ENCODE data around the gene SH3RF3. TPM values are rescaled to one million over a fixed set of nuclear protein-coding genes. Genes with fewer than 3 reads are reported as not detected.

Gene SH3RF3
- total RNA-seq, 1 donor from 2014 or later: 7.3 TPM

DNA sequence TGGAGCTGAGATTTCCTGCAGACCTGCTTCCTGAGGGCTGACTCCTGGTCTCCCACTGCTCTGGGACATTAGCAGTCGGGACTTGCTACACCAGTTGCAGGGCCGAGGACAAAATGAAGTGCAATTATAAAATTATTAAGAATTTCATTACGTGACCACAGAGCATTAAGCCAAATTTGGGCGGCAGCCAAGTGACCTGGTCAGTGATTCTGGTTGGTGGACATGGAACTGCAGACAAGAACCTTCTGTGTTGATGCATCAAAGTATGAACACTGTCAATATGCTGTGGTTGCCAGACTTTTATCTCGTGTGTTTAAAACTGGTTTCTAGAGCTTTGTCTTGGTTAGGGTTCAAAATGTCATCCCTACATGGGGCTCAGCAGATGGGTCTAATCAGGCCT is 24.8 kb downstream of the SH3RF3 start:
- peaks cover 52% of the 10 kb centered on the region for H4K20me1 ChIP-seq (ENCODE audit: insufficient read depth, low read length)
- H3K4me3 Mint-ChIP-seq (ENCODE audit: unreplicated experiment): no peak overlapping the region
- FAIRE-seq: no peak
- H3K27me3 ChIP-seq (ENCODE audit: insufficient read depth, low read length): no peaks in the 10 kb centered on the region
- no peaks in the 10 kb centered on the region for H3K4me1 ChIP-seq (ENCODE audit: insufficient read depth, low read length)
- H3K79me2 ChIP-seq (ENCODE audit: insufficient read depth, low read length): peaks cover 21% of the 10 kb centered on the region
- no peak overlapping the region for H3K4me3 ChIP-seq (ENCODE audit: insufficient read depth, low read depth, low read length)
- peaks cover 2% of the 10 kb centered on the region for H3K36me3 Mint-ChIP-seq (ENCODE audit: low read depth, unreplicated experiment)
- peaks cover 15% of the 10 kb centered on the region for H3K27me3 Mint-ChIP-seq (ENCODE audit: low read depth, unreplicated experiment)
- H3K4me1 Mint-ChIP-seq (ENCODE audit: low read depth, unreplicated experiment): no peaks in the 10 kb centered on the region
- peaks cover 3% of the 10 kb centered on the region for H3K9me3 Mint-ChIP-seq (ENCODE audit: unreplicated experiment)
- no peak overlapping the region for H3K9ac ChIP-seq (ENCODE audit: low read length)
- H3K9me3 ChIP-seq (ENCODE audit: insufficient read depth, low read depth, low read length): no peaks in the 10 kb centered on the region
- DNase-seq (ENCODE audit: low read depth): no peak
- no peak overlapping the region for H3K27ac ChIP-seq (ENCODE audit: low read depth, low read length)
- TF ChIP-seq EZH2 (IDR thresholded peaks at IDR 0.05; ENCODE audit: insufficient read depth, low read length): no peak
- TF ChIP-seq, protein P1, sequence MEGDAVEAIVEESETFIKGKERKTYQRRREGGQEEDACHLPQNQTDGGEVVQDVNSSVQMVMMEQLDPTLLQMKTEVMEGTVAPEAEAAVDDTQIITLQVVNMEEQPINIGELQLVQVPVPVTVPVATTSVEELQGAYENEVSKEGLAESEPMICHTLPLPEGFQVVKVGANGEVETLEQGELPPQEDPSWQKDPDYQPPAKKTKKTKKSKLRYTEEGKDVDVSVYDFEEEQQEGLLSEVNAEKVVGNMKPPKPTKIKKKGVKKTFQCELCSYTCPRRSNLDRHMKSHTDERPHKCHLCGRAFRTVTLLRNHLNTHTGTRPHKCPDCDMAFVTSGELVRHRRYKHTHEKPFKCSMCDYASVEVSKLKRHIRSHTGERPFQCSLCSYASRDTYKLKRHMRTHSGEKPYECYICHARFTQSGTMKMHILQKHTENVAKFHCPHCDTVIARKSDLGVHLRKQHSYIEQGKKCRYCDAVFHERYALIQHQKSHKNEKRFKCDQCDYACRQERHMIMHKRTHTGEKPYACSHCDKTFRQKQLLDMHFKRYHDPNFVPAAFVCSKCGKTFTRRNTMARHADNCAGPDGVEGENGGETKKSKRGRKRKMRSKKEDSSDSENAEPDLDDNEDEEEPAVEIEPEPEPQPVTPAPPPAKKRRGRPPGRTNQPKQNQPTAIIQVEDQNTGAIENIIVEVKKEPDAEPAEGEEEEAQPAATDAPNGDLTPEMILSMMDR (IDR thresholded peaks at IDR 0.05; ENCODE audit: insufficient read depth, low read depth, low read length): no peak
- no peak overlapping the region for H2AFZ ChIP-seq (ENCODE audit: low read depth, low read length)
- no peaks in the 10 kb centered on the region for H3K36me3 ChIP-seq (ENCODE audit: insufficient read depth, low read length)
- H3K4me2 ChIP-seq (ENCODE audit: low read length): no peak overlapping the region
- no peak overlapping the region for H3K27ac Mint-ChIP-seq (ENCODE audit: unreplicated experiment)

DNA sequence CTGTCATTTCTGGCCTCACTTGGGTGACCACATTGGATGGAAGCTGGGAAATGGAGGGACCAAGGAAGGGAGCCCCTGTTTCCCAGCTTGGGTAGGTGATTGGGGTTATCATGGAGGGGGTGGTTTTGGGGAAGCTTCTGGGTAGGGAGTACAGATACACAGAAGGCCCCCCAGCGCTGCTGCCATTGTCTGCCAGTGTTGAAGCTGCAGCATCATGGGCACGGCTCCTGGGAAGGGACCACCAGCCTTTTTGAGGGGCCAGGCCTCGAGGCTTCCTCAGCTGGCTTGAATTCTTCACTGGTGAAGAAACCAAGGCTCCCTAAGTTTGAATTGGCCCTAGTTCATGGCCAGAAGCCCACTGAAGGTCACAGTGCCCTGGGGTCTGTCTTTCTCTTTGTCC is 25.2 kb downstream of the SH3RF3 start:
- H3K27ac Mint-ChIP-seq (ENCODE audit: unreplicated experiment): no peak overlapping the region
- DNase-seq (ENCODE audit: low read depth): no peak
- H3K36me3 Mint-ChIP-seq (ENCODE audit: low read depth, unreplicated experiment): peaks cover 2% of the 10 kb centered on the region
- H3K27me3 Mint-ChIP-seq (ENCODE audit: low read depth, unreplicated experiment): peaks cover 13% of the 10 kb centered on the region
- no peaks in the 10 kb centered on the region for H3K4me1 Mint-ChIP-seq (ENCODE audit: low read depth, unreplicated experiment)
- Histone ChIP-seq H3K4me2 (ENCODE audit: low read length) (no peak overlapping the region), H3K9me3 (ENCODE audit: insufficient read depth, low read depth, low read length) (no peaks in the 10 kb centered on the region), H3K27ac (ENCODE audit: low read depth, low read length) (no peak overlapping the region), H3K9ac (ENCODE audit: low read length) (no peak overlapping the region), H3K4me3 (ENCODE audit: insufficient read depth, low read depth, low read length) (no peak overlapping the region), H4K20me1 (ENCODE audit: insufficient read depth, low read length) (peaks cover 48% of the 10 kb centered on the region), H2AFZ (ENCODE audit: low read depth, low read length) (no peak overlapping the region), H3K4me1 (ENCODE audit: insufficient read depth, low read length) (no peaks in the 10 kb centered on the region), H3K27me3 (ENCODE audit: insufficient read depth, low read length) (no peaks in the 10 kb centered on the region), H3K79me2 (ENCODE audit: insufficient read depth, low read length) (peaks cover 21% of the 10 kb centered on the region), H3K36me3 (ENCODE audit: insufficient read depth, low read length) (no peaks in the 10 kb centered on the region)
- peaks cover 3% of the 10 kb centered on the region for H3K9me3 Mint-ChIP-seq (ENCODE audit: unreplicated experiment)
- FAIRE-seq: no peak
- TF ChIP-seq, protein P1 (IDR thresholded peaks at IDR 0.05; ENCODE audit: insufficient read depth, low read depth, low read length): no peak
- no peak overlapping the region for H3K4me3 Mint-ChIP-seq (ENCODE audit: unreplicated experiment)

DNA sequence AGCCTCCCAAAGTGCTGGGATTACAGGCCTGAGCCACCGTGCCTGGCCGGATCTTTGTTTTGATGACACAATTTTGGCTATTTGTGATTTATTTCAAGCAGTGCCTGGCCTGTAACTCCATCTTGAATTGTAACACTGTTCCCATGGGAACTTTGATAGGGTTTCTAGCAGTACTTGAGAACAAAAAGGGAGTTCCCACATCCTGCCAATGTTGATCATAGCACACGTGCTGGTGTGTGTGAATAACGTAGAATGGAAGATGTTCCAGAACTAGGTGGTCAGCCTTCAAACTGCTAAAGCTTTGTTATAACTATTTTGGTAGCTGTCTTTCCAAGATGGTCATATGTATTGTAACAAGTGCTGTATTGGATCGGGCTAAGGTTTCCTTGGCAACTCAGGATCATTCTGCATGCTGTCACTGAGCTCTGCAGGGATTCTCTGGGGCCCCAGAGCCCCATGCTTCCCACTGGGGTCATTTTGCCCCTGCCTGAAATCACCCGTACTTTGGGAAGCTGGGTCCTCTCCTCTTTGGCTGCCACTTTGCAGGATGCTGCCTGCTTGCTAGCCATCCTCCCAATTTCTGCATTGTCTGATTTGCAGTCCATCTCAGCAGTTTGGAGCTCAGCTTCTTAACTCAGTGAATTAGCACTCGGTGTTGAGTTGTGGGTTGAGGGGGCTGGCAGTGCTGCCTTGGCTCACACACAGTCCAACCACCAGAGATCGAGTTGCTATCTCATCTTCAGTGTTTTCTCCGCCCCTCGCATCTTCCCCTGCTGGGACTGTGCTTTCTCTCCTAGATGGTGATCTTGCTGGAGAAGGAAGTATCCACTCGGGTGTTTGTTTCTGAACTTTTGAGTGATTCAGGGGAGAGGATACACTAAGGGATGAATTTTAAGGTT is 26.8 kb downstream of the SH3RF3 start:
- H3K4me2 ChIP-seq (ENCODE audit: low read length): no peak overlapping the region

More for the DNA sequence above, 26.8 kb downstream of the SH3RF3 start:
- FAIRE-seq (no peak), DNase-seq (ENCODE audit: low read depth) (no peak)
- TF ChIP-seq, protein P1 (IDR thresholded peaks at IDR 0.05; ENCODE audit: insufficient read depth, low read depth, low read length): no peak
- no peak for TF ChIP-seq EZH2 (IDR thresholded peaks at IDR 0.05; ENCODE audit: insufficient read depth, low read length)
- Histone ChIP-seq H3K79me2 (ENCODE audit: insufficient read depth, low read length) (peaks cover 21% of the 10 kb centered on the region), H3K4me3 (ENCODE audit: insufficient read depth, low read depth, low read length) (no peak overlapping the region), H3K27ac (ENCODE audit: low read depth, low read length) (no peak overlapping the region), H3K9ac (ENCODE audit: low read length) (no peak overlapping the region), H3K9me3 (ENCODE audit: insufficient read depth, low read depth, low read length) (no peaks in the 10 kb centered on the region), H3K4me1 (ENCODE audit: insufficient read depth, low read length) (no peaks in the 10 kb centered on the region), H3K36me3 (ENCODE audit: insufficient read depth, low read length) (no peaks in the 10 kb centered on the region), H4K20me1 (ENCODE audit: insufficient read depth, low read length) (peaks cover 49% of the 10 kb centered on the region), H3K27me3 (ENCODE audit: insufficient read depth, low read length) (no peaks in the 10 kb centered on the region), H2AFZ (ENCODE audit: low read depth, low read length) (no peak overlapping the region)
- Mint-ChIP-seq H3K9me3 (ENCODE audit: unreplicated experiment) (peaks cover 3% of the 10 kb centered on the region), H3K4me1 (ENCODE audit: low read depth, unreplicated experiment) (no peaks in the 10 kb centered on the region), H3K27ac (ENCODE audit: unreplicated experiment) (no peak overlapping the region), H3K27me3 (ENCODE audit: low read depth, unreplicated experiment) (peaks cover 27% of the 10 kb centered on the region), H3K4me3 (ENCODE audit: unreplicated experiment) (no peak overlapping the region), H3K36me3 (ENCODE audit: low read depth, unreplicated experiment) (peaks cover 9% of the 10 kb centered on the region)
